Measurements from ENCODE around the gene TMEM9. TPM values are rescaled to one million over a fixed set of nuclear protein-coding genes. Genes with fewer than 3 reads are reported as not detected.

TMEM9 gene
- total and polyA plus RNA-seq, 2 of the 8 experiments (the other 6 are each of a cell fraction or from before 2014, with no cell fraction given), result 79.9 to 181 TPM

- TF ChIP-seq CHD7 (IDR thresholded peaks at IDR 0.05; ENCODE audit: insufficient replicate concordance, low read length), result no peak
- no peak for TF ChIP-seq RAD21 (IDR thresholded peaks at IDR 0.05 in 1 of 2, conservative IDR thresholded peaks at IDR 0.05 in 1 of 2; ENCODE audit: low read depth in 2 of 2, low read length in 2 of 2)
Measured at GRCh38 chr1:201104141-201104540, 50.1 kb downstream of the TMEM9 start (continued).
